ENCODE measurements around the gene BMP8A.

DNA sequence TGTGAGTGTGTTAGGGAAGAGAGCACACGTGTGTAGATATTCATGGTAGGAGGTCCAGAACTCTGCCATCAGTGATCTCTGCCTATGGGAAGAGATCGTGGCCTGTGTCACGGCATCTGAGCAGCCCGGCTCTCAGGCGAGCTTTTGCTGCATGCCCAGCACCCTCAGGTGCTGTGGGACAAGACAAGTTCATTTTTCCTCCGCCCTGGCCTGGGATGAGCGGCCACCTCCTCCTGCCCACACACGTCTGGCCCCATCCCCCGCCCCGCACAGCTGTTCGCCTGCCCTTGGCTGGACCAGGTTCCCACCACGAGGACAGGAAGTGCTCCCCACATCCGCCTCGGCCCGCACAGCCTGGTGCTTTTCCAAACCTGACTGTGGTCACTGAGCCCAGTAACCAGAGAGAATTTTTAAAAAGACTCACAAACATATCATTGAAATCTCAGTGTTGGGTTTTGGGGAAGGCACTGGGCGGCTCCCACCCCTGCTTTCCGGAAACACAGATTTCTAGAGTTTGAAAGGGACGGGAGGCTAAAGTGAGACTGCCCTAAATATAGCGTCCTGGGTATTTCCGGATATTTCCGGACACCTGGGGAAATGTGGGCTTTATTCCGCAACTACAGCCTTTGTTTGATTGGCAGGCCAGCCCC, 18.0 kb downstream of the BMP8A start:
- TF ChIP-seq, protein P1, sequence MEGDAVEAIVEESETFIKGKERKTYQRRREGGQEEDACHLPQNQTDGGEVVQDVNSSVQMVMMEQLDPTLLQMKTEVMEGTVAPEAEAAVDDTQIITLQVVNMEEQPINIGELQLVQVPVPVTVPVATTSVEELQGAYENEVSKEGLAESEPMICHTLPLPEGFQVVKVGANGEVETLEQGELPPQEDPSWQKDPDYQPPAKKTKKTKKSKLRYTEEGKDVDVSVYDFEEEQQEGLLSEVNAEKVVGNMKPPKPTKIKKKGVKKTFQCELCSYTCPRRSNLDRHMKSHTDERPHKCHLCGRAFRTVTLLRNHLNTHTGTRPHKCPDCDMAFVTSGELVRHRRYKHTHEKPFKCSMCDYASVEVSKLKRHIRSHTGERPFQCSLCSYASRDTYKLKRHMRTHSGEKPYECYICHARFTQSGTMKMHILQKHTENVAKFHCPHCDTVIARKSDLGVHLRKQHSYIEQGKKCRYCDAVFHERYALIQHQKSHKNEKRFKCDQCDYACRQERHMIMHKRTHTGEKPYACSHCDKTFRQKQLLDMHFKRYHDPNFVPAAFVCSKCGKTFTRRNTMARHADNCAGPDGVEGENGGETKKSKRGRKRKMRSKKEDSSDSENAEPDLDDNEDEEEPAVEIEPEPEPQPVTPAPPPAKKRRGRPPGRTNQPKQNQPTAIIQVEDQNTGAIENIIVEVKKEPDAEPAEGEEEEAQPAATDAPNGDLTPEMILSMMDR (IDR thresholded peaks at IDR 0.05 in 8 of 11, conservative IDR thresholded peaks at IDR 0.05 in 3 of 11): no peak
- TF ChIP-seq POLR2A (IDR thresholded peaks at IDR 0.05) (no peak), POLR2AphosphoS5 (IDR thresholded peaks at IDR 0.05) (peak in 2 of 3 donors; percentile 38 to 55)
